ENCODE data around the gene SEMA6C. TPM values are rescaled to one million over a fixed set of nuclear protein-coding genes. Genes with fewer than 3 reads are reported as not detected.

Gene SEMA6C
- total and polyA plus RNA-seq, 2 of the 13 experiments (the other 11 are each of a cell fraction or from before 2014, with no cell fraction given) = 1.4 to 2.9 TPM

DNA sequence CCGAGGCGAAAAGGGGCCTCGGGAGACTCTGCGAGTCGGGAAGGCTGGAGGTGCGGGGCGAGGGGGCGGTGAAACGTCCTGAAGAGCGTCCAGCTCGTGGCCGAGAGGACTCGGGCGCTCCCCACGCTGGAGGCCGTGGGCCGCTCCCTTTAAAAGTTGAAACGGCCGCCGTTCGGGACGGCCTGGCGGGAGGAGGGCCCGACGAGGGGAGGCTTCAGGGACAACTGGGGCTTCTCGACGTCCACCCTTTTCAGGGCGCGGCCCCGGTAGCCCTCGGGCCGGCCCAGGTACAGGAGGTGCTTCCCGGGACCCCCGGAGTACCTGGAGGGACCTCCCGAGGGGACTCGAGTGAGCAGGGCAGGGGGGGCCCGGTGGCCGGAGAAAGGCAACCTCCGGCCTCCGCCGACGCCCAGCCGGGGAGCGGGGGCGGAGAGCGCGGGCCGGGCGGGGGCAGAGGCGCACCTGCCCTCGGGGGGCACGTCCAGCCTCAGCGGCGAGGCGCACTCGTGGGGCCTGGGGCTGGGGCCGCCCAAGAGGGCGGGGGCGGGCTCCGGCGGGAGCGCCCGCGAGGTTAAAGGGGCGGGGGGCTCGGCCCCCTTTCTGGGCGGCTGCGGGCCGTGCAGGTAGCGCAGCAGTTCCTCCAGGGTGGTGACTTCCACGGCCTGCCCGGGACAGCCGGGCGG lies 14.0 kb downstream of the SEMA6C start:
- no peak overlapping the region for H3K27ac ChIP-seq (ENCODE audit: extremely low read length, insufficient read depth, low read length)
- no peaks in the 10 kb centered on the region for H3K4me1 ChIP-seq (ENCODE audit: insufficient read depth, low read length)
- no peak for ATAC-seq
- no TSS peak for BruUV-seq (replicated peaks)
- DNase-seq (ENCODE audit: low spot score) = no peak
- H3K79me2 ChIP-seq (ENCODE audit: insufficient read depth, low read length) = no peaks in the 10 kb centered on the region
- H3K9ac ChIP-seq (ENCODE audit: insufficient read depth, low read depth, low read length) = no peak overlapping the region
- no peaks in the 10 kb centered on the region for H3K27me3 ChIP-seq (ENCODE audit: control insufficient read depth in 1 of 2, insufficient read depth in 2 of 2, low read length in 2 of 2)
- FAIRE-seq = no peak
- H2AFZ ChIP-seq (ENCODE audit: low read length) = no peak overlapping the region
- CTCF ChIA-PET (ENCODE audit: low intra/inter-chr PET ratio, low total read pairs) = no interaction called here
- no peak overlapping the region for H3K4me3 ChIP-seq (replicated peaks in 1 of 3; ENCODE audit: insufficient read depth in 1 of 3, low read depth in 2 of 3, low read length in 3 of 3)
- in situ Hi-C loops (cut with HindIII; ENCODE audit: extremely low pct_ligation_motif_present, low pct_unique_long_range_greater_than_20kb) (no loop called here), intact Hi-C loops (cut with micrococcal nuclease; ENCODE audit: unreplicated experiment) (no loop called here)
- H3K4me2 ChIP-seq (ENCODE audit: low read depth, low read length) = no peak overlapping the region
- TF ChIP-seq NCOR1 (IDR thresholded peaks at IDR 0.05; ENCODE audit: borderline replicate concordance, low read length) (no peak), ELF3 (CRISPR knock-in tag; IDR thresholded peaks at IDR 0.05) (no peak), MEIS2 (CRISPR knock-in tag; IDR thresholded peaks at IDR 0.05) (no peak), NR2C2 (CRISPR knock-in tag; IDR thresholded peaks at IDR 0.05; ENCODE audit: borderline replicate concordance) (no peak), EZH2 (conservative IDR thresholded peaks at IDR 0.05; ENCODE audit: low read depth, low read length) (no peak), POGZ (CRISPR knock-in tag; IDR thresholded peaks at IDR 0.05) (no peak), SIN3A (IDR thresholded peaks at IDR 0.05; ENCODE audit: borderline replicate concordance, low read depth, low read length) (no peak), ZNF564 (CRISPR knock-in tag; IDR thresholded peaks at IDR 0.05) (no peak)
- TF ChIP-seq, protein P1, sequence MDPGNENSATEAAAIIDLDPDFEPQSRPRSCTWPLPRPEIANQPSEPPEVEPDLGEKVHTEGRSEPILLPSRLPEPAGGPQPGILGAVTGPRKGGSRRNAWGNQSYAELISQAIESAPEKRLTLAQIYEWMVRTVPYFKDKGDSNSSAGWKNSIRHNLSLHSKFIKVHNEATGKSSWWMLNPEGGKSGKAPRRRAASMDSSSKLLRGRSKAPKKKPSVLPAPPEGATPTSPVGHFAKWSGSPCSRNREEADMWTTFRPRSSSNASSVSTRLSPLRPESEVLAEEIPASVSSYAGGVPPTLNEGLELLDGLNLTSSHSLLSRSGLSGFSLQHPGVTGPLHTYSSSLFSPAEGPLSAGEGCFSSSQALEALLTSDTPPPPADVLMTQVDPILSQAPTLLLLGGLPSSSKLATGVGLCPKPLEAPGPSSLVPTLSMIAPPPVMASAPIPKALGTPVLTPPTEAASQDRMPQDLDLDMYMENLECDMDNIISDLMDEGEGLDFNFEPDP (CRISPR knock-in tag; conservative IDR thresholded peaks at IDR 0.05) = no peak
- TF ChIP-seq, protein P2, sequence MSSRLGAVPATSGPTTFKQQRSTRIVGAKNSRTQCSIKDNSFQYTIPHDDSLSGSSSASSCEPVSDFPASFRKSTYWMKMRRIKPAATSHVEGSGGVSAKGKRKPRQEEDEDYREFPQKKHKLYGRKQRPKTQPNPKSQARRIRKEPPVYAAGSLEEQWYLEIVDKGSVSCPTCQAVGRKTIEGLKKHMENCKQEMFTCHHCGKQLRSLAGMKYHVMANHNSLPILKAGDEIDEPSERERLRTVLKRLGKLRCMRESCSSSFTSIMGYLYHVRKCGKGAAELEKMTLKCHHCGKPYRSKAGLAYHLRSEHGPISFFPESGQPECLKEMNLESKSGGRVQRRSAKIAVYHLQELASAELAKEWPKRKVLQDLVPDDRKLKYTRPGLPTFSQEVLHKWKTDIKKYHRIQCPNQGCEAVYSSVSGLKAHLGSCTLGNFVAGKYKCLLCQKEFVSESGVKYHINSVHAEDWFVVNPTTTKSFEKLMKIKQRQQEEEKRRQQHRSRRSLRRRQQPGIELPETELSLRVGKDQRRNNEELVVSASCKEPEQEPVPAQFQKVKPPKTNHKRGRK (CRISPR knock-in tag; IDR thresholded peaks at IDR 0.05) = no peak
- TF ChIP-seq, protein P3, sequence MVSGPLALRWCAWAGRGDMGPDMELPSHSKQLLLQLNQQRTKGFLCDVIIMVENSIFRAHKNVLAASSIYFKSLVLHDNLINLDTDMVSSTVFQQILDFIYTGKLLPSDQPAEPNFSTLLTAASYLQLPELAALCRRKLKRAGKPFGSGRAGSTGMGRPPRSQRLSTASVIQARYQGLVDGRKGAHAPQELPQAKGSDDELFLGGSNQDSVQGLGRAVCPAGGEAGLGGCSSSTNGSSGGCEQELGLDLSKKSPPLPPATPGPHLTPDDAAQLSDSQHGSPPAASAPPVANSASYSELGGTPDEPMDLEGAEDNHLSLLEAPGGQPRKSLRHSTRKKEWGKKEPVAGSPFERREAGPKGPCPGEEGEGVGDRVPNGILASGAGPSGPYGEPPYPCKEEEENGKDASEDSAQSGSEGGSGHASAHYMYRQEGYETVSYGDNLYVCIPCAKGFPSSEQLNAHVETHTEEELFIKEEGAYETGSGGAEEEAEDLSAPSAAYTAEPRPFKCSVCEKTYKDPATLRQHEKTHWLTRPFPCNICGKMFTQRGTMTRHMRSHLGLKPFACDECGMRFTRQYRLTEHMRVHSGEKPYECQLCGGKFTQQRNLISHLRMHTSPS (CRISPR knock-in tag; IDR thresholded peaks at IDR 0.05; ENCODE audit: low read depth) = no peak
- TF ChIP-seq, protein P4, sequence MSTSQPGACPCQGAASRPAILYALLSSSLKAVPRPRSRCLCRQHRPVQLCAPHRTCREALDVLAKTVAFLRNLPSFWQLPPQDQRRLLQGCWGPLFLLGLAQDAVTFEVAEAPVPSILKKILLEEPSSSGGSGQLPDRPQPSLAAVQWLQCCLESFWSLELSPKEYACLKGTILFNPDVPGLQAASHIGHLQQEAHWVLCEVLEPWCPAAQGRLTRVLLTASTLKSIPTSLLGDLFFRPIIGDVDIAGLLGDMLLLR (CRISPR knock-in tag; IDR thresholded peaks at IDR 0.05) = no peak
- POLR2A ChIA-PET = no interaction called here
- 96% methylated on average over 47 of the region's 74 CpGs for WGBS (ENCODE audit: low lambda C conversion rate)
- no peaks in the 10 kb centered on the region for H3K36me3 ChIP-seq (replicated peaks in 1 of 2; ENCODE audit: control insufficient read depth in 1 of 2, insufficient read depth in 2 of 2, low read length in 2 of 2)
- H3K9me3 ChIP-seq (ENCODE audit: low read length) = no peaks in the 10 kb centered on the region
- H4K20me1 ChIP-seq (ENCODE audit: insufficient read depth, low read length) = no peaks in the 10 kb centered on the region
